Panc1 (cell line): ENCODE data around the gene FAM236B. TPM values are rescaled to one million over a fixed set of nuclear protein-coding genes. Genes with fewer than 3 reads are reported as not detected.
"Not testable (repeated sequence)": the region's sequence is repeated elsewhere in the genome, so short reads cannot be mapped to it uniquely, and the experiment has no call there.

Experiments
- ATAC-seq: fragments of 200-7000 bp; cut with Tn5 transposase; 2 replicates; pipeline ENCODE4 v1.9.1; 2020; ENCODE audit warnings: mild to moderate bottlenecking, moderate library complexity
- BruUV-seq: library from RNA; stranded (reverse); fragments of 400-500 nt; replicated peaks from 2 replicates; lab custom pipeline; 2021; lab: Mats Ljungman, UMichigan
- CTCF ChIA-PET: fragments of 300-600 bp; sonication (Branson Sonifier 250); formaldehyde crosslinking; loops from one replicate; lab custom pipeline; 2022; ENCODE audit warnings: antibody characterized with exemption; lab: Charles Lee
- POLR2A ChIA-PET: fragments of 300-600 bp; sonication (Branson Sonifier 250); formaldehyde crosslinking; loops from one replicate; lab custom pipeline; 2022; ENCODE audit warnings: antibody characterized with exemption; lab: Charles Lee
- DNase-seq: peaks from one replicate; pipeline ENCODE4 v3.0.0-alpha.2; 2010; ENCODE audit warnings: low read depth, low spot score
- H3K27ac ChIP-seq: 2 replicates; pipeline ENCODE4 v1.5.1; 2011; ENCODE audit warnings: mild to moderate bottlenecking, low read length, inconsistent platforms
- H3K27me3 ChIP-seq: fragments of 200-500 bp; sonication (Bioruptor generic); 2 replicates; pipeline ENCODE4 v1.6.0; 2014; ENCODE audit warnings: low read length, inconsistent platforms; ENCODE audit not compliant: control insufficient read depth, insufficient read depth
- H3K36me3 ChIP-seq: fragments of 200-500 bp; sonication (Bioruptor generic); 2 replicates; pipeline ENCODE4 v1.5.1; 2014; ENCODE audit warnings: inconsistent platforms, mild to moderate bottlenecking, low read length, moderate library complexity; ENCODE audit not compliant: control insufficient read depth, insufficient read depth
- H3K4me1 ChIP-seq: 2 replicates; pipeline ENCODE4 v1.5.1; 2011; ENCODE audit warnings: inconsistent platforms, mild to moderate bottlenecking, low read length, moderate library complexity; ENCODE audit not compliant: control insufficient read depth, insufficient read depth
- H3K4me3 ChIP-seq, 2 experiments: 2 replicates each; pipeline ENCODE4 v1.5.1; 2011 to 2012; ENCODE audit warnings: low read depth in 2 of 2, low read length in 2 of 2, mild to moderate bottlenecking in 2 of 2, inconsistent platforms in 1 of 2, moderate library complexity in 1 of 2
- H3K9me3 ChIP-seq: fragments of 200-500 bp; sonication (Bioruptor generic); 2 replicates; pipeline ENCODE4 v1.5.1; 2014; ENCODE audit warnings: low read depth, mild to moderate bottlenecking, inconsistent platforms, low read length, moderate library complexity; ENCODE audit not compliant: control insufficient read depth, insufficient read depth
- in situ Hi-C: cut with HindIII; loops from 2 replicates; pipeline ENCODE4 v1.10.0; 2016; ENCODE audit warnings: low sequenced_read_pairs, low pct_unique_long_range_greater_than_20kb
- intact Hi-C: fragments of 100-400 bp; cut with micrococcal nuclease; formaldehyde crosslinking; loops from one replicate; pipeline ENCODE4 v1.10.0; 2022; ENCODE audit not compliant: unreplicated experiment
- total RNA-seq: library from RNA; stranded (reverse); gene quantifications from one replicate; pipeline ENCODE4 v1.2.1, GENCODE V29; 2021; ENCODE audit not compliant: unreplicated experiment

Gene FAM236B
- total RNA-seq, 1 experiment from 2014 or later, result not detected

- H3K36me3 ChIP-seq, POLR2A ChIA-PET, H3K27ac ChIP-seq, BruUV-seq, CTCF ChIA-PET, H3K4me3 ChIP-seq, intact Hi-C loops, in situ Hi-C loops, DNase-seq, H3K9me3 ChIP-seq, H3K4me1 ChIP-seq, H3K27me3 ChIP-seq, ATAC-seq: not testable (repeated sequence)
Observed at GRCh38 chrX:72778146-72778545, 4.3 kb downstream of the FAM236B start.

- H3K27ac ChIP-seq, H3K27me3 ChIP-seq, intact Hi-C loops, H3K4me3 ChIP-seq, CTCF ChIA-PET, H3K9me3 ChIP-seq, BruUV-seq, DNase-seq, H3K36me3 ChIP-seq, H3K4me1 ChIP-seq, POLR2A ChIA-PET, in situ Hi-C loops: not testable (repeated sequence)
- ATAC-seq, result 0 out of 2 replicates have a peak, but pooled peaks have one; percentile 52
Observed at GRCh38 chrX:72777467-72777790, 5.0 kb downstream of the FAM236B start.

- H3K4me1 ChIP-seq, H3K9me3 ChIP-seq, H3K27me3 ChIP-seq, H3K36me3 ChIP-seq, H3K4me3 ChIP-seq, H3K27ac ChIP-seq, DNase-seq, POLR2A ChIA-PET, in situ Hi-C loops, intact Hi-C loops, BruUV-seq, CTCF ChIA-PET: not testable (repeated sequence)
- peak; percentile 86 for ATAC-seq
Observed at GRCh38 chrX:72776653-72777466, 5.6 kb downstream of the FAM236B start, which contains the start of gene DMRTC1B. DMRTC1B (plus strand) TSS chrX:72776890; CDS start chrX:72845136, 68,246 bp downstream.

GRCh38 chrX:72760454-72760853, 22.0 kb downstream of the FAM236B start:
- H3K9me3 ChIP-seq, H3K27me3 ChIP-seq, H3K4me1 ChIP-seq, H3K27ac ChIP-seq, H3K4me3 ChIP-seq, DNase-seq, in situ Hi-C loops, intact Hi-C loops, CTCF ChIA-PET, POLR2A ChIA-PET, BruUV-seq, ATAC-seq, H3K36me3 ChIP-seq: not testable (repeated sequence)

GRCh38 chrX:72748545-72748944, 33.9 kb downstream of the FAM236B start:
- POLR2A ChIA-PET, ATAC-seq: not testable (repeated sequence)

GRCh38 chrX:72745546-72745945, 36.9 kb downstream of the FAM236B start:
- H3K27me3 ChIP-seq, ATAC-seq, H3K36me3 ChIP-seq, in situ Hi-C loops, intact Hi-C loops, BruUV-seq, DNase-seq, H3K9me3 ChIP-seq, POLR2A ChIA-PET, CTCF ChIA-PET, H3K4me3 ChIP-seq, H3K4me1 ChIP-seq, H3K27ac ChIP-seq: not testable (repeated sequence)

More at GRCh38 chrX:72748545-72748944, 33.9 kb downstream of the FAM236B start:
- H3K9me3 ChIP-seq, DNase-seq, H3K4me3 ChIP-seq, CTCF ChIA-PET, intact Hi-C loops, H3K27ac ChIP-seq, H3K27me3 ChIP-seq, in situ Hi-C loops, BruUV-seq, H3K36me3 ChIP-seq, H3K4me1 ChIP-seq: not testable (repeated sequence)
